ENCODE measurements around the gene P3H4.
A peak's percentile ranks its signal among the peaks of the same experiment; 100 is the strongest.
"Not testable (repeated sequence)": the region's sequence is repeated elsewhere in the genome, so short reads cannot be mapped to it uniquely, and the experiment has no call there.

The P3H4 gene

GRCh38 chr17:41794540-41794975 is 17.2 kb downstream of the P3H4 start:
- no peak for DNase-seq (ENCODE audit: low spot score)

- no peak for DNase-seq (ENCODE audit: low spot score)
Measured at GRCh38 chr17:41793784-41794539, 17.8 kb downstream of the P3H4 start.

- no peak for DNase-seq (ENCODE audit: low spot score)
Measured at GRCh38 chr17:41792845-41793783, 18.6 kb downstream of the P3H4 start.

- no peak for DNase-seq (ENCODE audit: low spot score)
Measured at GRCh38 chr17:41787021-41787418, 24.7 kb downstream of the P3H4 start.

GRCh38 chr17:41786227-41787020 is 25.3 kb downstream of the P3H4 start, which contains the start of gene JUP:
TSS of gene JUP (minus strand) at chr17:41786711. CDS start at chr17:41771854, 14,857 bp downstream.
- DNase-seq (ENCODE audit: low spot score) = peak; percentile 42

- no peak for DNase-seq (ENCODE audit: low spot score)
Measured at GRCh38 chr17:41785859-41786226, 25.9 kb downstream of the P3H4 start.

- no peak for DNase-seq (ENCODE audit: low spot score)
Measured at GRCh38 chr17:41785091-41785858, 26.5 kb downstream of the P3H4 start.

GRCh38 chr17:41784207-41784744 is 27.5 kb downstream of the P3H4 start:
- DNase-seq (ENCODE audit: low spot score) = peak; percentile 20

GRCh38 chr17:41782142-41782541 is 29.6 kb downstream of the P3H4 start:
- no peak for DNase-seq (ENCODE audit: low spot score)

- no peak for DNase-seq (ENCODE audit: low spot score)
Measured at GRCh38 chr17:41781404-41782110, 30.2 kb downstream of the P3H4 start.

GRCh38 chr17:41779954-41780353 is 31.8 kb downstream of the P3H4 start:
- DNase-seq (ENCODE audit: low spot score) = no peak

GRCh38 chr17:41777574-41778188 is 34.1 kb downstream of the P3H4 start:
- DNase-seq (ENCODE audit: low spot score) = no peak

- no peak for DNase-seq (ENCODE audit: low spot score)
Measured at GRCh38 chr17:41777157-41777573, 34.6 kb downstream of the P3H4 start.

- DNase-seq (ENCODE audit: low spot score) = not testable (repeated sequence)
Measured at GRCh38 chr17:41776262-41776900, 35.4 kb downstream of the P3H4 start.

- no peak for DNase-seq (ENCODE audit: low spot score)
Measured at GRCh38 chr17:41775394-41776226, 36.1 kb downstream of the P3H4 start.

- no peak for DNase-seq (ENCODE audit: low spot score)
Measured at GRCh38 chr17:41773731-41774193, 38.0 kb downstream of the P3H4 start.

- DNase-seq (ENCODE audit: low spot score) = peak; percentile 34
Measured at GRCh38 chr17:41773190-41773588, 38.6 kb downstream of the P3H4 start.

- no peak for DNase-seq (ENCODE audit: low spot score)
Measured at GRCh38 chr17:41772586-41773189, 39.1 kb downstream of the P3H4 start.
